Measurements from ENCODE around the gene TSPEAR. TPM values are rescaled to one million over a fixed set of nuclear protein-coding genes. Genes with fewer than 3 reads are reported as not detected.

Gene TSPEAR
- total RNA-seq, 2 experiments from 2014 or later: not detected

DNA sequence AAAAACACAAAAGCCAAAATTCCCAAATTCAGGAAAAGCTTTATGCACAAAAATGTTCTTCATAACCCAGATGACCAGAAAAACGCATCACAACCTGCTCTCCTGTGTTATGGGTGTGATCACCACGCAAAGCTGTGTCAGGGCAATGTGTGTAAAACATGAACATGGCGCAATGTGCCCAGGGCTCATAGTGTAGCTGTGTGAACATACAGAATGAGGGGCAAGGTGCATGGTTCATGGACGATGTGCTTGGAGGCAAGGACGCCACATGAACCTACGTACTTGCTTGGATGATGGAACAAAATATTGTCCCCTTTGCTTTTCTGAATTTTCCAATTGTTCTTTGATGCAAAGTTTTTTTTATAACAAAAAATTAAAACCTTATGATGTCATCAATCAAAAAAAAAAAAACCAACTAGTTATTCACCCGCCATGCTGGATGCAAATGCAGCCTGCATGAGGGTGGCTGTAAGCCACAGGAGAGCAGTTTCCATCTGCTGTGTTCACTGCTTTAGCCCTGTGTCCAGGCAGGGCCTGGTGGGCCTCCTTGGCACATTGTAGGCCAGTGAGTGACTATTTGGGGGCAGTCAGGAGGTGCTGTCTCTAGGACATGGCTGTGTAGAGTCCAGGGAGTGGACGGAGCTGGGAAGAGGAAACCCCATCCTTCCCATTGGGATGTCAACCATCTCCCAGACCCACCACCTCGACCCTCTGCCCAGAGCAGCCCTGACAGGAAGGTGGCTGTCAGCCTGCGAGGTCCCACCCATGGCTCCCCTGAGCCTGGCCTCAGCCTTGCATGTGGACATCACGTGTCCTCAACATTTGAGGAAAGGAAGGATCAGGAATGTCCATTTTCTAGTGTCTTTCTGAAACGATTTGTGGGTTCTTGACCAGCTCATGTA lies 185.0 kb downstream of the TSPEAR start:
- ChIA-PET POLR2A (no interaction called here), CTCF (ENCODE audit: unreplicated experiment) (no interaction called here)
- no peaks in the 10 kb centered on the region for H3K79me2 ChIP-seq (ENCODE audit: insufficient read depth, low read depth, low read length)
- no TSS peak for BruUV-seq (replicated peaks)
- intact Hi-C loops (cut with micrococcal nuclease; ENCODE audit: unreplicated experiment): no loop called here
- H3K9me2 ChIP-seq (ENCODE audit: insufficient read depth, low read length): no peaks in the 10 kb centered on the region
- H3K4me1 ChIP-seq (ENCODE audit: insufficient read depth, low read length, poor library complexity, severe bottlenecking): no peaks in the 10 kb centered on the region
- H2AFZ ChIP-seq (ENCODE audit: low read length): no peak overlapping the region
- no peak overlapping the region for H3K4me3 ChIP-seq (ENCODE audit: low read depth, low read length, poor library complexity, severe bottlenecking)
- no peak overlapping the region for H3K4me2 ChIP-seq (ENCODE audit: low read length)
- no peaks in the 10 kb centered on the region for H3K36me3 ChIP-seq (ENCODE audit: insufficient read depth, low read length)
- H3K27ac ChIP-seq (ENCODE audit: low read depth, low read length, poor library complexity, severe bottlenecking): no peak overlapping the region
- no peaks in the 10 kb centered on the region for H4K20me1 ChIP-seq (ENCODE audit: insufficient read depth, low read length)
- no peaks in the 10 kb centered on the region; the same call in 1 of the 2 replicates for H3K9me3 ChIP-seq (ENCODE audit: low read length)
- TF ChIP-seq EZH2phosphoT487 (IDR thresholded peaks at IDR 0.05; ENCODE audit: borderline replicate concordance, low read depth, low read length): no peak
- TF ChIP-seq, protein P1, sequence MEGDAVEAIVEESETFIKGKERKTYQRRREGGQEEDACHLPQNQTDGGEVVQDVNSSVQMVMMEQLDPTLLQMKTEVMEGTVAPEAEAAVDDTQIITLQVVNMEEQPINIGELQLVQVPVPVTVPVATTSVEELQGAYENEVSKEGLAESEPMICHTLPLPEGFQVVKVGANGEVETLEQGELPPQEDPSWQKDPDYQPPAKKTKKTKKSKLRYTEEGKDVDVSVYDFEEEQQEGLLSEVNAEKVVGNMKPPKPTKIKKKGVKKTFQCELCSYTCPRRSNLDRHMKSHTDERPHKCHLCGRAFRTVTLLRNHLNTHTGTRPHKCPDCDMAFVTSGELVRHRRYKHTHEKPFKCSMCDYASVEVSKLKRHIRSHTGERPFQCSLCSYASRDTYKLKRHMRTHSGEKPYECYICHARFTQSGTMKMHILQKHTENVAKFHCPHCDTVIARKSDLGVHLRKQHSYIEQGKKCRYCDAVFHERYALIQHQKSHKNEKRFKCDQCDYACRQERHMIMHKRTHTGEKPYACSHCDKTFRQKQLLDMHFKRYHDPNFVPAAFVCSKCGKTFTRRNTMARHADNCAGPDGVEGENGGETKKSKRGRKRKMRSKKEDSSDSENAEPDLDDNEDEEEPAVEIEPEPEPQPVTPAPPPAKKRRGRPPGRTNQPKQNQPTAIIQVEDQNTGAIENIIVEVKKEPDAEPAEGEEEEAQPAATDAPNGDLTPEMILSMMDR (conservative IDR thresholded peaks at IDR 0.05; ENCODE audit: low read length): no peak
- no peak for DNase-seq (ENCODE audit: low spot score)

DNA sequence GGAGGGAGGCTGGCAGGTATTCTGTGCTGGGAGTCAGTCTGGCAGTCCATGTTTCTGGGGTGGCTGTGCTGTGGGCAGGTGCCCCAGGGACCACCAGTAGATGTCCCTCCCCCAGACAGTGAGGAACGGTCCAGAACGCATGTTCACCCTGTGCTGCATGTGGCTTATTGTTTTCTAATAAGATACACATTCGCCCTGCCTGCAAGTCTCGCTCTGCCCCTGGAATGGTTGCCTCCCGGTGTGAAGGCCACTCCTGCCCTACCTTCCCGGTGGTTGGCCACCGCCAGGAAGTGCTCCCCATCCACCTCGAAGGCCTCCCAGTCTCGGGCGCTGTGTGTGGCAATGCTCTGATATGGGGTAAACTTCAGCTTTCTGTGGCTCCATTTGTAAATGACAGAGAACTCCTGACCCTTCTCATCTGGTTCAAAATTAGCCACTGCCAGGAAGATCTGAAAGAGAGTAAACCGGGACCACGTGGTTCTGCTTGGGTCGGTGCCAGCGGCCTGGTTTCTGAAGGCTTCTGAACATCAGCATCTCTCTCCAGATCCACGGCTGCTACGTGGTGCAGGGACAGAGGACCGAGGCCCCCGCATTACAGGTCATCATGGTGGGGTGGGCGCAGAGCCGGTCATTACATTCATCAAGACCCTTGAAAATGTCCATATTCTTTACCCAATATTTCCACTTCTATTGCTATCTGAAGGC lies 185.8 kb downstream of the TSPEAR start:
- BruUV-seq (replicated peaks): no TSS peak

More for the DNA sequence above, 185.8 kb downstream of the TSPEAR start:
- H3K4me1 ChIP-seq (ENCODE audit: insufficient read depth, low read length, poor library complexity, severe bottlenecking): no peaks in the 10 kb centered on the region
- ChIA-PET CTCF (ENCODE audit: unreplicated experiment) (no interaction called here), POLR2A (no interaction called here)
- H3K79me2 ChIP-seq (ENCODE audit: insufficient read depth, low read depth, low read length): no peaks in the 10 kb centered on the region
- no peaks in the 10 kb centered on the region; the same call in 1 of the 2 replicates for H3K9me3 ChIP-seq (ENCODE audit: low read length)
- no peak overlapping the region for H3K4me3 ChIP-seq (ENCODE audit: low read depth, low read length, poor library complexity, severe bottlenecking)
- DNase-seq (ENCODE audit: low spot score): no peak
- TF ChIP-seq EZH2phosphoT487 (IDR thresholded peaks at IDR 0.05; ENCODE audit: borderline replicate concordance, low read depth, low read length): no peak
- TF ChIP-seq, protein P1 (conservative IDR thresholded peaks at IDR 0.05; ENCODE audit: low read length): no peak
- H3K9me2 ChIP-seq (ENCODE audit: insufficient read depth, low read length): no peaks in the 10 kb centered on the region
- H3K36me3 ChIP-seq (ENCODE audit: insufficient read depth, low read length): no peaks in the 10 kb centered on the region
- H3K27ac ChIP-seq (ENCODE audit: low read depth, low read length, poor library complexity, severe bottlenecking): no peak overlapping the region
- no peak overlapping the region for H2AFZ ChIP-seq (ENCODE audit: low read length)
- H4K20me1 ChIP-seq (ENCODE audit: insufficient read depth, low read length): no peaks in the 10 kb centered on the region
- intact Hi-C loops (cut with micrococcal nuclease; ENCODE audit: unreplicated experiment): no loop called here
- no peak overlapping the region for H3K4me2 ChIP-seq (ENCODE audit: low read length)

Data from OCI-LY7 (cell line).